ENCODE measurements around the gene CD47.

Gene CD47

DNA sequence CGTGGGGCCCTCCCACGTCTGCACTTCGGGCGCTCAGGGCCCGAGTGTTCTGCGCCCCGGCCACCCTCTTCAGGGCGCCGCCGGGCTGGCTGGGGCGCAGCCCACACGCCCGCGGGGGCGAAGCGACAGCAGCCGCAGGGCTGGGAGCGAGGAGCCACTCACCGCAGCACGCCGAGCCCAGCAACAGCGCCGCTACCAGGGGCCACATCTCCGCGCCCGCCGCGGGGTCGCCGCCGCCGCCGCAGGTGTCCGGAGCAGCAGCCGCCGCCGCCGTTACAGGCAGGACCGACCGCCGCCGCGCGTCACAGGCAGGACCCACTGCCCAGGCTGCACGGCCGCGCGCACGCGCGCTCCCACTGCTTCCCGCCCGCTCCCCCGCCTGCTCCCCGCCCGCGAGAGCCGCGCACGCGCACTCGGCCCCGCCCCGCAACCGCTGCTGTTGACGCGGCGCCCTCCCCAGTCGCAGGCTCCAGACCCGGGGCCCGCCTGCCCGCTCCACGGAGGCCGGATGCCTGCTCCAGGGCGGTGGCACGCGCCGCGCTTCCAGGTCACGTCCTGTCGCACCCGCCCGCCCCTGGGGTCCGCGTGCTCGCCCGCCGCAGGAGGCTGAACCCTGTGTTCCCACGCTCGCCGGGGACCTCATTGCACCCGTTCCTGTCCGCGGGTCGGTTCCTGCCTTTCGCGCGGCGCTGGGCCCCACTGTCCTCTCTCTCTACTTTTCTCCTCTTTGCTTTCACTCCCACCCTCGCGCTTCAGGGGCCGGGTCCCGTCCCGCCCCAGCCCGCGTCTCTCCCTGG, at the start of gene CD47:
Gene CD47 (minus strand): TSS at position 331 of the 797 bp plus-strand sequence. CDS start 123 bp downstream, at position 208.
- DNase-seq = peak; percentile 95 to 97

DNA sequence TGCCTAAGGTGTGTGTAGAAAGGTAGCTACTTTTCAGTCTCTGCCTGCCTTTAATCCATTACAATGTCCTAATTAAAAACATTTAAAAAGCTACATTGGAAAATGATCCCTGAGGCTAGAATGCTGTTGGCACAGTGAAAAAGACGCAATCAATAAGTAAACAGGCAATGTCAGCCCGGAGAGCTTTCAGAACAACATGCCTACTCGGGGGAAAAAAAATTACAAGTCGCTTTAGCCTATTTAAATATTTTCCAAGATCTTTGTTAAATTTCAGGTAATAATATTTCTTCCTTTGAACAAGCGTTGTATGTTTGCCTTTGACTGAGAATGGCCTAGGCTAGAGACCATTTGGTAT, 46.6 kb upstream of the CD47 start:
- DNase-seq = no peak

- no peak for DNase-seq
These were observed 46.0 kb upstream of the CD47 start for GRCh38 chr3:108136561-108137459.

DNA sequence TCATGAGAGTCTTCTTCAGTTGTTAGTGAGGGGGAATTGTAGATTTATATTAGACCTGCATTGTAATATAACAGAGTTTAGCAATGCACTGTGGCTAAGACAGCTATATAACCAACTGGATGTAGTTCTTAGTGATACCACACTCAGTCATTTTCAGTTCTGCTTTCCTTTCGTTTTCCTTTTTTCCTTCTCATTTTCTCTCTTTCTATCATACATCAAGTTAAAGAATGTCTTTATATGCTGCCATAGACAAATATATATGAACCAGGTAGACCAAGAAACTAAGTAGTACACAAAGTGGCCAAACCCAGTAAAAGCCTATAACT, 43.7 kb upstream of the CD47 start:
- DNase-seq = no peak

DNA sequence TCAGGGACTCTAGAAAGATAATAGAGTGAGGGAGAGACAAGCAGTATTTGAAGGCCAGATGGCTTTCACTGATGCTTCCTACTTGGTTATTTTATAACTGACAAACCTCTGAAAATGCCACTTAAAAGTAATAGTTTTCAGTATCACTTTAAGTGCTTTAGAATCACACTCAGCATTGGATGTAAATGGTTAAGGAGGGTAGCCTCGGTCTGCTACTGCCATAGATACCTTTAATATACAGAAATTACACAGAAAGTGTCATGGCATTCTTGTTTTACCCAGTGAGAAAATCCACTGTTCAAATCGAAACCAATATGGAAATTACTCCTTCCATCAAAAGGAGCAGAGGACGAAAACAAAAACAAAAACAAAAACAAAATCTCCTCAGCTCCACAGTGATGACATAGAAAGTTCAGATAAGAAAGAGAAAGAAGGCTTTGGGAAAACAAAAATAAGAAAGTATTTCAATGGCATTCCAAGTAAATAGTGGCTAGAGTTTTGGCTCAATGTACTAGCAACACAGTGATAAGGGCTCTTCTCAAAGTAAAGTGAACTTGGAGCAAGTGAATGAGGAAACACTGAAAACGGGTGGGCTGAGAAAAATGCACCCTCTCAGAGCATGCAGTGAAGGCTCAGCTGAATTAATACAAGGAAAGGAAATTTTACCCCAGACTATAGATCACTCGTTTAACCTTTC, 43.2 kb upstream of the CD47 start:
- DNase-seq = no peak

GRCh38 chr3:108133048-108133369, 42.2 kb upstream of the CD47 start:
- no peak for DNase-seq

GRCh38 chr3:108131475-108132134, 40.8 kb upstream of the CD47 start:
- DNase-seq = peak in 1 of 2 experiments; percentile 21

DNA sequence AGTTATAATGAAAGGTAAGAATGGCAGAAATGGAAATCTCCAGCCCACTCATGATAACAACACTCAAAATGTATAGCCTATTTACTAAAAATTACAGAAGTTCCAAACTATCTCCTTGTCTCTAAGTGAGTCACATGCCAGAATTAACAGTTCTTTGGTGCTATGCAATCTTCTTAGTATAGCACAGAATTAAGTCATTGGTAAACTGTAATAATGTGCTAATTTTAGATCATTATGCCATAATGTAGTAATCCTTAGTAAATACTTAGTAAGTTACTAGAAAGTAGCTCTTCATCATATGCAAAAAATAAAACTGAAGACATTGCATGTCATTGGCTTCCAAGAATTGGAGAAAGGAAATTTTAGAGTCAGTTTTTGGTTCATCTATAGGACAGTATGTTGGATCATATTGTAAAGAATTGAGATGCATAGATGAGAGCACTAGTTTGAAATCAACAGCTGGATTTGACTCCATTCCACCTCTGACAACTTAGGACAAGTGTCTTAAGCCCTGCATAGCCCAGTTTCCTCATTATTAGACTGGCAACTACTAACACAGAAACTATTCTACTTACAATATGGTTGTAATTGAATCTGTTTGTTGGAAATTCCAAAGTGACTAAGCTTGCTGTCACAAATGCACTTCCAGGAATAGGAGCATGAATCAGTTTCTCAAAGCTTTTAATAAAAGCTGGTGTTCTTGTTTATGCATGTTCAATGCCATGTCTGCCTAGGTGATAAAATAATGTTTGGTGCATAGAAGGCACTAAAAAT, 40.1 kb upstream of the CD47 start:
- DNase-seq = no peak

- DNase-seq = no peak
These were observed 39.4 kb upstream of the CD47 start for GRCh38 chr3:108130236-108130635.

DNA sequence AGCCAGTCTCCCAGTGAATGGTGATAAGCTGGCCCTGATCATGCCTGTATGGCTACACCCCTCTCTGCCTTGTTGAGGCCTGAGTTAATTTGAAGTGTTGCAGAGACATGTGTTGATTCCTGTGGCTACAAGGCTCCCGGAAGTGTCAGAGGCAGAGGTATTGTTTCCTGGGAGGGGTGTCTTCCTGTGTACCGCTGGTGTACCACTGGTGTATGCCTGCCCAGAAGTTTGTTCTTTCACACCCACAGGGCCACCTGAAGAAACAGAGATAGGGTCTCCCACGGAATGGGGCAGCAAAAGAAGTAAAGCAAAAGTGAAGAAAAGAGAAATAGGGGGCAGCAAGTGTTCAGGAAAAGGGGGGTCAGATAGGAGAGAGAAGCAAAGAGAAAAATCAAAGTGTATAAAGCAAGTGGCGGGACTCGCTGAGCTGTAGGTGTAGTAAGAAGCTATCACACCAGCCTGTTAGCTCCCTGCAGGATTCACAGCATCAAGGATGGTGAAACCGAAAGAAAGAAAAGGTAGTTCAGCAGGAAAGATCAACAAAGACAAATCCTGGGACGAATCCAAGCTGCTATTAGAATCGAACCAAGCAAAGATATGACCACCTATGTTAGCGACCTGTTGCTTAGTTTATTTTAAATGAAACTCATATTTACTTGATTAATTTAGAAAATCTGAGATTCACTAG, 36.6 kb upstream of the CD47 start:
- peak; percentile 29 to 76 for DNase-seq

DNA sequence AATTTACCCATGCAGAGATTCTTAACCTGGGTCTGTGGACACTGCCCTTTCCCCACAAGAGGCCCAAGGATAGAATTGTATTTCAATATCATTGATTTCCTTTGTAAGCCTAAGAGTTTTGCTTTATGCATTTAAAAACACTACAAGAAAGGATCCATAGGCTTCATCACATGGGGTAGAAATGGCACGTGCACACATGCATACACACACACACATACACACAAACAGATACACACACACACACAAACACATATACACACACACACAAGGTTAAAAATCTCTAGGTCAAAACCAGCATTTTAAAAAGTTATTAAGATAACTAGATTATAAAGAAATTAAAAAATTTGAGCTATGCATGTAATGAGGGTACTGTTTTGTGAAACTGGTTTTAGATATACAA, 35.5 kb upstream of the CD47 start:
- no peak for DNase-seq

- peak; percentile 39 to 67 for DNase-seq
These were observed 34.8 kb upstream of the CD47 start for GRCh38 chr3:108125550-108126071.

GRCh38 chr3:108125153-108125543, 34.3 kb upstream of the CD47 start:
- DNase-seq = no peak

- peak; percentile 49 to 85 for DNase-seq
These were observed 33.7 kb upstream of the CD47 start for GRCh38 chr3:108124337-108125152.

GRCh38 chr3:108123326-108123725, 32.5 kb upstream of the CD47 start:
- no peak for DNase-seq

DNA sequence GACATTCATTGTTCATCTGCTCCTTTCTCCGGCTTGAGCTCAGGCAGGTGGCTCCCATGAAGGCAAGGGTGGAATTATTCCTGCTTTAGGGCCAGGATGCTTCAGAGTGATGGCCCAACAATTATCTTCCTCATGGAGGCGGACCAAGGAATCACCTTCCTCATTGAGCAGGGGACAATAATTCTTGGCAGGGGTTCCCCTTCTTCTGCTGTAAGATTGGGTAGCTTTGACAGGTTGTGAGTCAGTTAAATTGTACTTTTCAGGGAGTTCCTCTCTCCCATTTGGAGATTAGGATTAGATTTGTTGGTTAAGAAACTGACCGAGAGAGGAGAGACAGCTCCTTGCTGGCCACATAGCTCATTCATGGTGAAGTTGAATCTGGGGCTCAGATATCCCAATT, 31.4 kb upstream of the CD47 start:
- DNase-seq = no peak

DNA sequence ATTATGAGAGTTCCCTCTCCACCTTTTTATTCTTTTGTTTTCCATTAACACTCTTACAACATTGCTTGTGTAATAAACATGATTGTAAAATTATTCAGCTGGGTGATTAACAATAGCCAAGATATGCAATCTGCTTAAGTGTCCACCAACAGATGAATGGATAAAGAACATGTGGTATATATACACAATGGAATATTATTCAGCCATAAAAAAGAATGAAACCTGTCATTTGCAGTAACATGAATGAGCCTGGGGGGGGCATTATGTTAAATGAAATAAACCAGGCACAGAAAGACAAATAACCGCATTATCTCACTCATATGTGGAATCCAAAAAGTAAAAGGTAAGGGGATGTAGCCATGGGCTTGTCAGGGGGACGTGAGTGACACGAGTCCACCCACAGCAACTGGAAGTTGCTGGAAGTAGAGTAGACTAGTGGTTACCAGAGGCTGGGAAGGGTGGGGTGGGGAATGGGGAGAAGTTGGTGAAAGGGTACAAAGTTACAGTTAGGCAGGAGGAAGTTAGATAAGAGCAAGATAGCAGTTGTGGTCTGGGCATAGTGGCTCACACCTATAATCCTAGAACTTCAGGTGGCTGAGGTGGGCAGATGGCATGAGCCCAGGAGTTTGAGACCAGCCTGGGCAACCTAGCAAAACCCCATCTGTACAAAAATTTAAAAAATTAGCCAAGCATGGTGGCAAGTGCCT, 28.7 kb upstream of the CD47 start:
- no peak for DNase-seq

GRCh38 chr3:108118038-108118768, 27.4 kb upstream of the CD47 start:
- DNase-seq = peak in 1 of 2 experiments; percentile 52

DNA sequence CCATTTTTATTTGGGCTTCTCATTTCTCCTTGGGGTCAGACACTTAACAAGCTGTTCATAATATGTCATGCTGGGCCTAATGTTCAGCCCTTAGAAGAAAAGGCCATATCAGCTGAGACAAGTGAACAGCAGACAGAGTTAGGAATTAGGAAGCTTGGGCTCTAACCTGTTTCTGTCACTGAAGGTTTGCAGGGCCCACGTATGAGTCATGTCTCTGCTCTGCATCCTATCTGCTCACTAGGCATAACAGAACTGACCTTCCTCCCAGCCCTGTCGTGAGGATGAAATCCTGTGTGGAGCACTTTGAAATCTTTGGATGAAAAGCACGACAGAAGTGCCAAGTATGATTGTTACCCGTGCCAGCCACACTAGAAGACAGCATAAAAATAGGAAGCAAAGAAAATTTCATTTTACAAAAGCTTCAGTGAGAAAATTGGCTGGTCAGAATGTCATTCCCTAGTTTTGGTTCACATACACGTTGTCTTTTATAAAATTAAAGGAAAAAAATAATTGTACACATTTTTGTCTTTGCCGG, 26.5 kb upstream of the CD47 start:
- DNase-seq = no peak
